ENCODE measurements around the gene IFT22. TPM values are rescaled to one million over a fixed set of nuclear protein-coding genes. Genes with fewer than 3 reads are reported as not detected.
"Not testable (repeated sequence)": the region's sequence is repeated elsewhere in the genome, so short reads cannot be mapped to it uniquely, and the experiment has no call there.

Gene IFT22
- total RNA-seq, 4 donors from 2014 or later, result 23.5 to 40.8 (median 28.1) TPM

GRCh38 chr7:101277155-101277554 is 44.5 kb downstream of the IFT22 start:
- TF ChIP-seq POLR2A (IDR thresholded peaks at IDR 0.05) (no peak), POLR2AphosphoS5 (IDR thresholded peaks at IDR 0.05) (no peak), EP300 (IDR thresholded peaks at IDR 0.05) (no peak), CTCF (IDR thresholded peaks at IDR 0.05) (no peak)
- Histone ChIP-seq H3K9me3 (no peaks in the 10 kb centered on the region), H3K4me3 (no peak overlapping the region), H3K4me1 (no peaks in the 10 kb centered on the region), H3K36me3 (no peaks in the 10 kb centered on the region), H3K27me3 (peaks cover 59% of the 10 kb centered on the region), H3K27ac (no peak overlapping the region)
- no peak for ATAC-seq
- WGBS, 2 donors (ENCODE audit: low coverage in 1 of 2), result 71 to 76% methylated on average over 7 to 8 of the region's 9 CpGs

- Histone ChIP-seq H3K27ac (no peak overlapping the region), H3K36me3 (no peaks in the 10 kb centered on the region), H3K4me3 (no peak overlapping the region), H3K27me3 (peaks cover 35% of the 10 kb centered on the region), H3K4me1 (peaks cover 0 to 7% (median 0%) of the 10 kb centered on the region in 3 donors), H3K9me3 (no peaks in the 10 kb centered on the region)
- no peak for ATAC-seq
- no peak for TF ChIP-seq POLR2AphosphoS5 (IDR thresholded peaks at IDR 0.05)
- TF ChIP-seq POLR2A (IDR thresholded peaks at IDR 0.05), result no peak
- no peak for TF ChIP-seq EP300 (IDR thresholded peaks at IDR 0.05)
- TF ChIP-seq CTCF (IDR thresholded peaks at IDR 0.05), result no peak
- WGBS, 2 donors (ENCODE audit: low coverage in 1 of 2), result 60 to 62% methylated on average over 1 to 4 of the region's 4 CpGs
These were observed 48.4 kb downstream of the IFT22 start for GRCh38 chr7:101273206-101273605.

- Histone ChIP-seq H3K27me3 (peaks cover 22% of the 10 kb centered on the region), H3K36me3 (no peaks in the 10 kb centered on the region), H3K4me1 (peaks cover 0 to 7% (median 0%) of the 10 kb centered on the region in 3 donors), H3K9me3 (no peaks in the 10 kb centered on the region), H3K4me3 (no peak overlapping the region), H3K27ac (no peak overlapping the region)
- TF ChIP-seq EP300 (IDR thresholded peaks at IDR 0.05) (no peak), CTCF (IDR thresholded peaks at IDR 0.05) (no peak), POLR2A (IDR thresholded peaks at IDR 0.05) (no peak), POLR2AphosphoS5 (IDR thresholded peaks at IDR 0.05) (no peak)
- ATAC-seq, result no peak
- 24% methylated on average over 5 of the region's 5 CpGs; no CpG with 5 or more reads in 1 of the 2 donors for WGBS, 2 donors (ENCODE audit: low coverage in 1 of 2)
These were observed 50.6 kb downstream of the IFT22 start for GRCh38 chr7:101271021-101271420.

- TF ChIP-seq POLR2AphosphoS5 (IDR thresholded peaks at IDR 0.05) (no peak), EP300 (IDR thresholded peaks at IDR 0.05) (no peak), CTCF (IDR thresholded peaks at IDR 0.05) (no peak), POLR2A (IDR thresholded peaks at IDR 0.05) (no peak)
- ATAC-seq, result no peak
- WGBS, 2 donors (ENCODE audit: low coverage in 1 of 2), result 79 to 100% methylated on average over 1 to 14 of the region's 21 CpGs
- Histone ChIP-seq H3K4me1 (peaks cover 0 to 7% (median 0%) of the 10 kb centered on the region in 3 donors), H3K27ac (no peak overlapping the region), H3K27me3 (peaks cover 20% of the 10 kb centered on the region), H3K4me3 (no peak overlapping the region), H3K36me3 (no peaks in the 10 kb centered on the region), H3K9me3 (no peaks in the 10 kb centered on the region)
These were observed 51.9 kb downstream of the IFT22 start for GRCh38 chr7:101269664-101270063.

GRCh38 chr7:101265622-101266516 is 55.7 kb downstream of the IFT22 start:
- H3K27ac ChIP-seq, result no peak overlapping the region
- TF ChIP-seq POLR2A (IDR thresholded peaks at IDR 0.05) (no peak), CTCF (IDR thresholded peaks at IDR 0.05) (no peak), EP300 (IDR thresholded peaks at IDR 0.05) (no peak), POLR2AphosphoS5 (IDR thresholded peaks at IDR 0.05) (no peak)
- no peaks in the 10 kb centered on the region for H3K36me3 ChIP-seq
- peaks cover 19% of the 10 kb centered on the region for H3K27me3 ChIP-seq
- no peak overlapping the region for H3K4me3 ChIP-seq
- no peaks in the 10 kb centered on the region for H3K9me3 ChIP-seq
- 75 to 77% methylated on average over 11 to 16 of the region's 17 CpGs for WGBS, 2 donors (ENCODE audit: low coverage in 1 of 2)
- H3K4me1 ChIP-seq, result peaks cover 0 to 1% (median 0%) of the 10 kb centered on the region in 3 donors
- no peak for ATAC-seq

GRCh38 chr7:101264102-101264706 is 57.4 kb downstream of the IFT22 start:
- H3K36me3 ChIP-seq, H3K4me3 ChIP-seq, H3K9me3 ChIP-seq, ATAC-seq, H3K4me1 ChIP-seq, H3K27ac ChIP-seq: not testable (repeated sequence)
- 18 to 22% methylated on average over 3 to 4 of the region's 6 CpGs for WGBS, 2 donors (ENCODE audit: low coverage in 1 of 2)
- H3K27me3 ChIP-seq, result peaks cover 27% of the 10 kb centered on the region

Data from gastroesophageal sphincter (tissue), 4 donors.